Hepatocyte (in vitro differentiated cells): ENCODE measurements around the gene CARS2.

Source experiments
- CTCF ChIP-seq: fragments of 200-600 bp; sonication (generic); IDR thresholded peaks from 2 replicates; pipeline ENCODE4 v1.5.1; 2016; ENCODE audit warnings: antibody characterized with exemption, mild to moderate bottlenecking; ENCODE audit not compliant: poor library complexity
- EZH2 ChIP-seq: fragments of 200-600 bp; sonication (generic); IDR thresholded peaks from 2 replicates; pipeline ENCODE4 v1.6.1; 2016; ENCODE audit warnings: antibody characterized with exemption, mild to moderate bottlenecking, borderline replicate concordance
- EZH2phosphoT487 ChIP-seq: fragments of 200-600 bp; sonication (generic); IDR thresholded peaks from one replicate; pipeline ENCODE4 v1.6.1; 2018; ENCODE audit warnings: antibody characterized with exemption, mild to moderate bottlenecking, low read depth, moderate library complexity; ENCODE audit not compliant: unreplicated experiment, severe bottlenecking

- no peak for TF ChIP-seq CTCF
- TF ChIP-seq EZH2phosphoT487: no peak
- no peak for TF ChIP-seq EZH2
These were observed 60.2 kb downstream of the CARS2 start for GRCh38 chr13:110645750-110646149.
